ENCODE results near the gene ELANE. TPM values are rescaled to one million over a fixed set of nuclear protein-coding genes. Genes with fewer than 3 reads are reported as not detected.
"Not testable (repeated sequence)": the region's sequence is repeated elsewhere in the genome, so short reads cannot be mapped to it uniquely, and the experiment has no call there.

ELANE gene
- total RNA-seq, 1 donor from 2014 or later = not detected

DNA sequence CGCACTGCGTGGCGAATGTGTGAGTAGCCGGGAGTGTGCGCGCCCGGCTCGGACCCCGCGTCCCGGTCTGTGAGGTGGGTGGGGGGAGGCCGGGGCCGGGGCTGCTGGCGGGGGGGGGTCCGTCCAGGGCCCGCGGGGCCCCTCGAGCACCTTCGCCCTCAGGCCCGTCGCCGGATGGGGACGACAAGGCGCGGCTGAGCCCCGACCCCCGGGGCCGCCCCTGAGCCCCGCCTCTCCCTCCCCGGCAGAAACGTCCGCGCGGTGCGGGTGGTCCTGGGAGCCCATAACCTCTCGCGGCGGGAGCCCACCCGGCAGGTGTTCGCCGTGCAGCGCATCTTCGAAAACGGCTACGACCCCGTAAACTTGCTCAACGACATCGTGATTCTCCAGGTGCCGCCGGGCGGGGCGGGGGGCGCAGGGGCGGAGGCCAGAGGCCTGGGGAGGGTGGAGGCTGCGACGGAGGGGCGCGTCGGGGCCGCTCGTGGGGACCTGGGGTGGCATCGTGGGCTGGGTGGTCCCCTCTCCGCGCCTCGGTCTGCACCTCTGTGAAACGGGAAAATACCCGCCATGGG lies 997 bp downstream of the ELANE start:
- TF ChIP-seq CTCF (IDR thresholded peaks at IDR 0.05; ENCODE audit: unreplicated experiment) = no peak
- H3K36me3 Mint-ChIP-seq (ENCODE audit: insufficient read depth) = no peaks in the 10 kb centered on the region
- no peak for DNase-seq (ENCODE audit: low spot score, unreplicated experiment)
- no peaks in the 10 kb centered on the region for H3K4me1 Mint-ChIP-seq (ENCODE audit: low read depth)
- no peak overlapping the region for H3K27ac Mint-ChIP-seq
- no peaks in the 10 kb centered on the region for H3K27me3 Mint-ChIP-seq
- H3K9me3 Mint-ChIP-seq (ENCODE audit: low read depth) = no peaks in the 10 kb centered on the region
- H3K4me3 Mint-ChIP-seq (ENCODE audit: low read depth) = no peak overlapping the region

DNA sequence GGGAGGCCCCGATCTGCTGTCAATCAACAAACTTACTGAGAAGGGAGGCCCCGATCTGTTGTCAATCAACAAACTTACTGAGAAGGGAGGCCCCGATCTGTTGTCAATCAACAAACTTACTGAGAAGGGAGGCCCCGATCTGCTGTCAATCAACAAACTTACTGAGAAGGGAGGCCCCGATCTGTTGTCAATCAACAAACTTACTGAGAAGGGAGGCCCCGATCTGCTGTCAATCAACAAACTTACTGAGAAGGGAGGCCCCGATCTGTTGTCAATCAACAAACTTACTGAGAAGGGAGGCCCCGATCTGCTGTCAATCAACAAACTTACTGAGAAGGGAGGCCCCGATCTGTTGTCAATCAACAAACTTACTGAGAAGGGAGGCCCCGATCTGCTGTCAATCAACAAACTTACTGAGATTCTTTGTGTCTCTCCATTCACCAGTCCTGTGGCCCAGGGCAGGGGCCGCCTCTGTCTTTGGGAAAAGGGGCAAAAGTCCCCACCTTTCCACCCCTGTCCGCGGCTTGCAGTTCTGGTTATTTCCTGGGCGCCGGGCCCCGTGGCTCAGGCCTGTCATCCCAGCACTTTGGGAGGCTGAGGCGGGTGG lies 1.6 kb downstream of the ELANE start:
- not testable (repeated sequence) for H3K9me3 Mint-ChIP-seq (ENCODE audit: low read depth); H3K4me1 Mint-ChIP-seq (ENCODE audit: low read depth); H3K4me3 Mint-ChIP-seq (ENCODE audit: low read depth); H3K36me3 Mint-ChIP-seq (ENCODE audit: insufficient read depth); H3K27ac Mint-ChIP-seq; DNase-seq (ENCODE audit: low spot score, unreplicated experiment); H3K27me3 Mint-ChIP-seq

- DNase-seq (ENCODE audit: low spot score, unreplicated experiment) = no peak
- H3K27me3 Mint-ChIP-seq = peaks cover 6% of the 10 kb centered on the region
- H3K4me1 Mint-ChIP-seq (ENCODE audit: low read depth) = no peaks in the 10 kb centered on the region
- H3K9me3 Mint-ChIP-seq (ENCODE audit: low read depth) = no peaks in the 10 kb centered on the region
- no peak overlapping the region for H3K27ac Mint-ChIP-seq
- H3K36me3 Mint-ChIP-seq (ENCODE audit: insufficient read depth) = no peaks in the 10 kb centered on the region
- TF ChIP-seq CTCF (IDR thresholded peaks at IDR 0.05; ENCODE audit: unreplicated experiment) = no peak
- no peak overlapping the region for H3K4me3 Mint-ChIP-seq (ENCODE audit: low read depth)
These were observed 2.4 kb downstream of the ELANE start for GRCh38 chr19:854549-854948.

GRCh38 chr19:855142-855541 lies 3.0 kb downstream of the ELANE start:
- Mint-ChIP-seq H3K27ac (no peak overlapping the region), H3K36me3 (ENCODE audit: insufficient read depth) (no peaks in the 10 kb centered on the region), H3K9me3 (ENCODE audit: low read depth) (no peaks in the 10 kb centered on the region), H3K4me1 (ENCODE audit: low read depth) (no peaks in the 10 kb centered on the region), H3K27me3 (peaks cover 11% of the 10 kb centered on the region), H3K4me3 (ENCODE audit: low read depth) (no peak overlapping the region)
- DNase-seq (ENCODE audit: low spot score, unreplicated experiment) = no peak
- no peak for TF ChIP-seq CTCF (IDR thresholded peaks at IDR 0.05; ENCODE audit: unreplicated experiment)

DNA sequence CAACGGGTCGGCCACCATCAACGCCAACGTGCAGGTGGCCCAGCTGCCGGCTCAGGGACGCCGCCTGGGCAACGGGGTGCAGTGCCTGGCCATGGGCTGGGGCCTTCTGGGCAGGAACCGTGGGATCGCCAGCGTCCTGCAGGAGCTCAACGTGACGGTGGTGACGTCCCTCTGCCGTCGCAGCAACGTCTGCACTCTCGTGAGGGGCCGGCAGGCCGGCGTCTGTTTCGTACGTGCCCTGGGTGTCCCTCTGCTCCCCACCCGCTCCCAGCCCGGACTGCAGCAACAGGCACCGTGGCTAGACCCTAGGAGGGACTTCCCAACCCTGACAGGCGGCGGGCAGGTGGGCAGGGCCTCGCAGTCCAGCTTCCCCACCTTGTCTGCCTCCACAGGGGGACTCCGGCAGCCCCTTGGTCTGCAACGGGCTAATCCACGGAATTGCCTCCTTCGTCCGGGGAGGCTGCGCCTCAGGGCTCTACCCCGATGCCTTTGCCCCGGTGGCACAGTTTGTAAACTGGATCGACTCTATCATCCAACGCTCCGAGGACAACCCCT lies 3.5 kb downstream of the ELANE start:
- H3K9me3 Mint-ChIP-seq (ENCODE audit: low read depth) = no peaks in the 10 kb centered on the region
- H3K36me3 Mint-ChIP-seq (ENCODE audit: insufficient read depth) = no peaks in the 10 kb centered on the region
- DNase-seq (ENCODE audit: low spot score, unreplicated experiment) = no peak
- TF ChIP-seq CTCF (IDR thresholded peaks at IDR 0.05; ENCODE audit: unreplicated experiment) = no peak
- H3K27me3 Mint-ChIP-seq = peaks cover 11% of the 10 kb centered on the region
- H3K4me3 Mint-ChIP-seq (ENCODE audit: low read depth) = no peak overlapping the region
- no peaks in the 10 kb centered on the region for H3K4me1 Mint-ChIP-seq (ENCODE audit: low read depth)
- H3K27ac Mint-ChIP-seq = no peak overlapping the region

- TF ChIP-seq CTCF (IDR thresholded peaks at IDR 0.05; ENCODE audit: unreplicated experiment) = no peak
- H3K36me3 Mint-ChIP-seq (ENCODE audit: insufficient read depth) = no peaks in the 10 kb centered on the region
- no peak for DNase-seq (ENCODE audit: low spot score, unreplicated experiment)
- peaks cover 18% of the 10 kb centered on the region for H3K27me3 Mint-ChIP-seq
- H3K27ac Mint-ChIP-seq = no peak overlapping the region
- H3K9me3 Mint-ChIP-seq (ENCODE audit: low read depth) = no peaks in the 10 kb centered on the region
- no peak overlapping the region for H3K4me3 Mint-ChIP-seq (ENCODE audit: low read depth)
- H3K4me1 Mint-ChIP-seq (ENCODE audit: low read depth) = no peaks in the 10 kb centered on the region
These were observed 6.2 kb downstream of the ELANE start for GRCh38 chr19:858284-858683.

Measured in progenitor cell of endocrine pancreas (in vitro differentiated cells).